NT2/D1 (cell line): ENCODE data around the gene HOXD8.

Experiments
- SUZ12 ChIP-seq: IDR thresholded peaks from 2 replicates; pipeline ENCODE4 v1.6.1; 2011; ENCODE audit not compliant: insufficient read length, insufficient read depth; ENCODE audit errors: extremely low read depth
- YY1 ChIP-seq: IDR thresholded peaks from 2 replicates; pipeline ENCODE4 v1.6.1; 2011; ENCODE audit not compliant: insufficient read length, insufficient read depth

DNA sequence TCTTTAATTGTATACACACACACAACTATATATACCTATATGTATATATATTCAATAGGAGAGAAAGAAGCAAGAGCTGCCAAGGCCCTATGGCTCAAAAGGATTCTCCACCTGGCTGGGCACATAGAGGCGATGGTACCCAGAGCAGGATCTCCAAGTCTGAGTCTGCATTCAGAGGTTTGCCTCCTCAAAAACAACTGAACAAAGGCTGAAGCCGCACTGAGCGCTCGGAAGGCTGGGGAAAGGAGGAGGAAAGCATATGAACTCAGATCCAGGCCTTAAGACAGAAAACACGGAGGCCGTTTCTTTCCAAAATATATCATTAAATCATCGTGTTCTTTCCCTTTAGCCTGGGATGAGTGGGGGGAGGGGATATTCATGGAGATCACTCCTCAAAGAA lies 26.3 kb upstream of the HOXD8 start:
- no peak for TF ChIP-seq SUZ12
- TF ChIP-seq YY1 = no peak
